K562 (cell line): Measurements from ENCODE around the gene TRIP10. TPM values are rescaled to one million over a fixed set of nuclear protein-coding genes. Genes with fewer than 3 reads are reported as not detected.

Source experiments
- CEBPG ChIP-seq, 3 experiments: fragments of 200-800 bp in 1 of 3; sonication (Bioruptor generic) in 1 of 3; sonication (generic) in 1 of 3; formaldehyde crosslinking in 1 of 3; IDR thresholded peaks in 2 of 3; conservative IDR thresholded peaks in 1 of 3; 2 replicates each; pipeline versions ENCODE4 v1.6.1 to v1.8.0; 2016 to 2022; ENCODE audit warnings: missing compliant biosample characterization in 2 of 3, missing genetic modification characterization in 2 of 3, mild to moderate bottlenecking in 1 of 3, missing genetic modification reagents in 1 of 3
- HDAC6 ChIP-seq: IDR thresholded peaks from 2 replicates; pipeline ENCODE4 v1.6.1; 2012; ENCODE audit warnings: low read depth, mild to moderate bottlenecking, control low read depth, inconsistent platforms, low read length, moderate library complexity
- NCOA4 ChIP-seq: fragments of 450-650 bp; IDR thresholded peaks from 2 replicates; pipeline ENCODE4 v1.6.1; 2018; ENCODE audit warnings: mild to moderate bottlenecking; ENCODE audit not compliant: partially characterized antibody
- NEUROD1 ChIP-seq: fragments of 150-350 bp; IDR thresholded peaks from 2 replicates; pipeline ENCODE4 v1.6.1; 2014; ENCODE audit warnings: borderline replicate concordance, low read length, low read depth; ENCODE audit not compliant: partially characterized antibody
- RB1 ChIP-seq: fragments of 450-650 bp; IDR thresholded peaks from 2 replicates; pipeline ENCODE4 v1.6.1; 2017; ENCODE audit warnings: low read depth, mild to moderate bottlenecking
- SAFB ChIP-seq: fragments of 200-400 bp; formaldehyde crosslinking; IDR thresholded peaks from 2 replicates; pipeline ENCODE4 v1.6.1; 2017; ENCODE audit warnings: low read depth, low read length, borderline replicate concordance
- polyA plus RNA-seq, 8 experiments: library from polyadenylated mRNA; depleted of rRNA in 4 of 8; stranded (reverse) in 5 of 8; unstranded in 3 of 8; fragments of >200 nt; fragmentation: Nextera tagmentation in 2 of 8; fragmentation: Illumina TruSeq in 1 of 8; extraction: Ambion mirVana in 2 of 8; extraction: Trizol in 1 of 8; gene quantifications; 2 replicates each; pipeline versions ENCODE4 v1.2.1 to v1.2.3, GENCODE V29; 2011 to 2014; ENCODE audit warnings: inconsistent platforms in 1 of 8, missing spikeins in 1 of 8
- total RNA-seq, 7 experiments: library from RNA; depleted of rRNA in 6 of 7; stranded (reverse); fragments of >200 nt in 6 of 7; fragmentation: Illumina TruSeq in 2 of 7; extraction: Trizol in 2 of 7; gene quantifications; 2 replicates each; pipeline versions ENCODE4 v1.2.1 to v1.2.3, GENCODE V29; 2011 to 2021; ENCODE audit warnings: low replicate concordance in 1 of 7
- TF ChIP-seq, protein P1 (sequence below), 2 experiments: fragments of 450-650 bp; formaldehyde crosslinking in 1 of 2; IDR thresholded peaks; 2 replicates each; pipeline versions ENCODE4 v1.4.0 to v1.6.1; 2014 to 2020; ENCODE audit warnings: mild to moderate bottlenecking in 2 of 2, borderline replicate concordance in 1 of 2, low read depth in 1 of 2
- TF ChIP-seq, protein P2 (sequence below): fragments of 450-650 bp; formaldehyde crosslinking; IDR thresholded peaks from 2 replicates; pipeline ENCODE4 v1.4.0; 2020; ENCODE audit warnings: mild to moderate bottlenecking, moderate library complexity
- TF ChIP-seq, protein P3 (sequence below): IDR thresholded peaks from 3 replicates; pipeline ENCODE4 v1.6.1; 2011; ENCODE audit warnings: borderline replicate concordance, mild to moderate bottlenecking, moderate library complexity; ENCODE audit not compliant: insufficient read length; ENCODE audit errors: extremely low read depth

Gene TRIP10
- total and polyA plus RNA-seq, 9 of the 15 experiments (the other 6 are each of a cell fraction or from before 2014, with no cell fraction given): 1.2 to 66.8 (median 36.1) TPM

DNA sequence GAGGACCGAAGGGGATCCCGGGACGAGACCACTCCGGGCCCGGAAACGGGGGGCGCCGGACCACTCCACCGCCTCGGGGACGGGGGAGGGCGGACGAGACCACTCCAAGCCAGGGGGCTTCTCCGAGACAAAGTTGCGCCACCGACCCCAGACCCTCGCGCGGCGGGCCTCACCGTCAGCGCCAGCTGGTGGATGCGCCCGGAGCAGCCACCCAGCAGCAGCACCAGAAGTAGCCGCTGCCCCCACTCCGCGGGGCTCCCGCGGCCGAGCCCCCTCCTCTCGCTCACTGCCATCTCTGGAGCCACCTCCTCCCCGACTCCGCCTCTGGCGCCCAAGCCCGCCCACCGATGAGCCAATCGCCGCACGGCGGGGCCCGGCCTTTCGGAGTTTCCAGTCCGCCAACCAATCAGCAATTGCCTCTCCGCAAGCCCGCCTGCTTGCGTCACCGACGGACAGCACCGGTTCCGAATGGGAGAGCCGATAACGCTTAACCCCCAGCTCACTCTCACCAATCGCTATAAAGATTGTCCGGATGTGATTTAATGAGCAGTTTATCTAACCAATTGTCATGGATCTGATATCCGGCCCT is 2.1 kb upstream of the TRIP10 start, which contains the start of gene GPR108 (continued):
- TF ChIP-seq, protein P1, sequence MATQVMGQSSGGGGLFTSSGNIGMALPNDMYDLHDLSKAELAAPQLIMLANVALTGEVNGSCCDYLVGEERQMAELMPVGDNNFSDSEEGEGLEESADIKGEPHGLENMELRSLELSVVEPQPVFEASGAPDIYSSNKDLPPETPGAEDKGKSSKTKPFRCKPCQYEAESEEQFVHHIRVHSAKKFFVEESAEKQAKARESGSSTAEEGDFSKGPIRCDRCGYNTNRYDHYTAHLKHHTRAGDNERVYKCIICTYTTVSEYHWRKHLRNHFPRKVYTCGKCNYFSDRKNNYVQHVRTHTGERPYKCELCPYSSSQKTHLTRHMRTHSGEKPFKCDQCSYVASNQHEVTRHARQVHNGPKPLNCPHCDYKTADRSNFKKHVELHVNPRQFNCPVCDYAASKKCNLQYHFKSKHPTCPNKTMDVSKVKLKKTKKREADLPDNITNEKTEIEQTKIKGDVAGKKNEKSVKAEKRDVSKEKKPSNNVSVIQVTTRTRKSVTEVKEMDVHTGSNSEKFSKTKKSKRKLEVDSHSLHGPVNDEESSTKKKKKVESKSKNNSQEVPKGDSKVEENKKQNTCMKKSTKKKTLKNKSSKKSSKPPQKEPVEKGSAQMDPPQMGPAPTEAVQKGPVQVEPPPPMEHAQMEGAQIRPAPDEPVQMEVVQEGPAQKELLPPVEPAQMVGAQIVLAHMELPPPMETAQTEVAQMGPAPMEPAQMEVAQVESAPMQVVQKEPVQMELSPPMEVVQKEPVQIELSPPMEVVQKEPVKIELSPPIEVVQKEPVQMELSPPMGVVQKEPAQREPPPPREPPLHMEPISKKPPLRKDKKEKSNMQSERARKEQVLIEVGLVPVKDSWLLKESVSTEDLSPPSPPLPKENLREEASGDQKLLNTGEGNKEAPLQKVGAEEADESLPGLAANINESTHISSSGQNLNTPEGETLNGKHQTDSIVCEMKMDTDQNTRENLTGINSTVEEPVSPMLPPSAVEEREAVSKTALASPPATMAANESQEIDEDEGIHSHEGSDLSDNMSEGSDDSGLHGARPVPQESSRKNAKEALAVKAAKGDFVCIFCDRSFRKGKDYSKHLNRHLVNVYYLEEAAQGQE (IDR thresholded peaks at IDR 0.05; ENCODE audit: borderline replicate concordance): no peak
- TF ChIP-seq, protein P1 (CRISPR knock-in tag; IDR thresholded peaks at IDR 0.05; ENCODE audit: low read depth): 0 out of 2 replicates have a peak, but pooled peaks have one; percentile 43
- TF ChIP-seq, protein P2, sequence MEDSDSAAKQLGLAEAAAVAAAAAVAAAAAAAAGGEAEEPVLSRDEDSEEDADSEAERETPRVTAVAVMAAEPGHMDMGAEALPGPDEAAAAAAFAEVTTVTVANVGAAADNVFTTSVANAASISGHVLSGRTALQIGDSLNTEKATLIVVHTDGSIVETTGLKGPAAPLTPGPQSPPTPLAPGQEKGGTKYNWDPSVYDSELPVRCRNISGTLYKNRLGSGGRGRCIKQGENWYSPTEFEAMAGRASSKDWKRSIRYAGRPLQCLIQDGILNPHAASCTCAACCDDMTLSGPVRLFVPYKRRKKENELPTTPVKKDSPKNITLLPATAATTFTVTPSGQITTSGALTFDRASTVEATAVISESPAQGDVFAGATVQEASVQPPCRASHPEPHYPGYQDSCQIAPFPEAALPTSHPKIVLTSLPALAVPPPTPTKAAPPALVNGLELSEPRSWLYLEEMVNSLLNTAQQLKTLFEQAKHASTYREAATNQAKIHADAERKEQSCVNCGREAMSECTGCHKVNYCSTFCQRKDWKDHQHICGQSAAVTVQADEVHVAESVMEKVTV: no peak
- TF ChIP-seq CEBPG (CRISPR knock-in tag; IDR thresholded peaks at IDR 0.05): peak; percentile 84
- TF ChIP-seq CEBPG (tag; conservative IDR thresholded peaks at IDR 0.05 in 1 of 2, IDR thresholded peaks at IDR 0.05 in 1 of 2): peak; percentile 90 to 95
- TF ChIP-seq RB1: peak; percentile 94; the same call in 1 of the 2 replicates
- TF ChIP-seq HDAC6: no peak
- peak; percentile 99 for TF ChIP-seq NEUROD1
- no peak for TF ChIP-seq SAFB
- TF ChIP-seq NCOA4: no peak
- TF ChIP-seq, protein P3, sequence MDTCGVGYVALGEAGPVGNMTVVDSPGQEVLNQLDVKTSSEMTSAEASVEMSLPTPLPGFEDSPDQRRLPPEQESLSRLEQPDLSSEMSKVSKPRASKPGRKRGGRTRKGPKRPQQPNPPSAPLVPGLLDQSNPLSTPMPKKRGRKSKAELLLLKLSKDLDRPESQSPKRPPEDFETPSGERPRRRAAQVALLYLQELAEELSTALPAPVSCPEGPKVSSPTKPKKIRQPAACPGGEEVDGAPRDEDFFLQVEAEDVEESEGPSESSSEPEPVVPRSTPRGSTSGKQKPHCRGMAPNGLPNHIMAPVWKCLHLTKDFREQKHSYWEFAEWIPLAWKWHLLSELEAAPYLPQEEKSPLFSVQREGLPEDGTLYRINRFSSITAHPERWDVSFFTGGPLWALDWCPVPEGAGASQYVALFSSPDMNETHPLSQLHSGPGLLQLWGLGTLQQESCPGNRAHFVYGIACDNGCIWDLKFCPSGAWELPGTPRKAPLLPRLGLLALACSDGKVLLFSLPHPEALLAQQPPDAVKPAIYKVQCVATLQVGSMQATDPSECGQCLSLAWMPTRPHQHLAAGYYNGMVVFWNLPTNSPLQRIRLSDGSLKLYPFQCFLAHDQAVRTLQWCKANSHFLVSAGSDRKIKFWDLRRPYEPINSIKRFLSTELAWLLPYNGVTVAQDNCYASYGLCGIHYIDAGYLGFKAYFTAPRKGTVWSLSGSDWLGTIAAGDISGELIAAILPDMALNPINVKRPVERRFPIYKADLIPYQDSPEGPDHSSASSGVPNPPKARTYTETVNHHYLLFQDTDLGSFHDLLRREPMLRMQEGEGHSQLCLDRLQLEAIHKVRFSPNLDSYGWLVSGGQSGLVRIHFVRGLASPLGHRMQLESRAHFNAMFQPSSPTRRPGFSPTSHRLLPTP: no peak
